SHP77 (cell line): Measurements from ENCODE around the gene DEFB112.

Experiments used
- DNase-seq, 2 experiments: peaks; one replicate each; lab custom pipeline; 2025; lab: John Stamatoyannopoulos, UW

The DEFB112 gene

GRCh38 chr6:49995278-49995677 lies 54.5 kb downstream of the DEFB112 start:
- DNase-seq: no peak
